Tibial nerve (tissue), 4 donors: Measurements from ENCODE around the gene VWDE. TPM values are rescaled to one million over a fixed set of nuclear protein-coding genes. Genes with fewer than 3 reads are reported as not detected.
"Not testable (repeated sequence)": the region's sequence is repeated elsewhere in the genome, so short reads cannot be mapped to it uniquely, and the experiment has no call there.

Experiments used
- DNase-seq, 2 donors: peaks; one replicate each; pipeline ENCODE4 v3.0.0-alpha.2; 2019; ENCODE audit warnings: low spot score in 2 of 2
- H3K27ac ChIP-seq, 4 donors: fragments of 200-600 bp; sonication (generic) in 3 of 4; one replicate each; pipeline ENCODE4 v1.5.1; 2017 to 2019; ENCODE audit warnings: mild to moderate bottlenecking in 1 of 4
- H3K27me3 ChIP-seq, 2 donors: fragments of 200-600 bp; sonication (generic) in 1 of 2; one replicate each; pipeline versions ENCODE4 v1.5.1 to v1.6.0; 2017 to 2019
- H3K36me3 ChIP-seq, 3 donors: fragments of 200-600 bp; sonication (generic); one replicate each; pipeline ENCODE4 v1.5.1; 2018 to 2019
- H3K4me1 ChIP-seq, 4 donors: fragments of 200-600 bp; sonication (generic) in 3 of 4; one replicate each; pipeline ENCODE4 v1.5.1; 2017 to 2019
- H3K4me3 ChIP-seq, 4 donors: fragments of 200-600 bp; sonication (generic) in 3 of 4; one replicate each; pipeline ENCODE4 v1.5.1; 2017 to 2019; ENCODE audit warnings: mild to moderate bottlenecking in 1 of 4, moderate library complexity in 1 of 4
- H3K9me3 ChIP-seq, 4 donors: fragments of 200-600 bp; sonication (generic) in 3 of 4; one replicate each; pipeline ENCODE4 v1.5.1; 2017 to 2019
- EP300 ChIP-seq, 2 donors: sonication (generic); formaldehyde crosslinking; IDR thresholded peaks; one replicate each; pipeline ENCODE4 v1.6.1; 2017; ENCODE audit warnings: antibody characterized with exemption in 2 of 2, mild to moderate bottlenecking in 1 of 2
- POLR2A ChIP-seq, 2 donors: fragments of 450-650 bp; IDR thresholded peaks; one replicate each; pipeline ENCODE4 v1.6.1; 2017; ENCODE audit warnings: antibody characterized with exemption in 2 of 2, mild to moderate bottlenecking in 2 of 2, moderate library complexity in 2 of 2
- WGBS, 2 donors: methylation state at CpG; one replicate each; pipeline ENCODE4 v1.1.5; 2018; 5-methylcytosine and 5-hydroxymethylcytosine counted together
- total RNA-seq, 4 donors: library from RNA; depleted of rRNA; stranded (reverse); fragments of >200 nt; gene quantifications; one replicate each; pipeline ENCODE4 v1.1.0, GENCODE V29; 2016
- TF ChIP-seq, protein P1 (sequence below), 5 experiments: fragments of 200-600 bp in 3 of 5; fragments of 450-650 bp in 2 of 5; sonication (generic) in 3 of 5; IDR thresholded peaks; one replicate each; pipeline ENCODE4 v1.5.1; 2016 to 2019; ENCODE audit warnings: antibody characterized with exemption in 5 of 5, mild to moderate bottlenecking in 3 of 5, moderate library complexity in 2 of 5

VWDE gene
- total RNA-seq, 4 donors from 2014 or later: 0.66 to 12.6 (median 1.9) TPM

DNA sequence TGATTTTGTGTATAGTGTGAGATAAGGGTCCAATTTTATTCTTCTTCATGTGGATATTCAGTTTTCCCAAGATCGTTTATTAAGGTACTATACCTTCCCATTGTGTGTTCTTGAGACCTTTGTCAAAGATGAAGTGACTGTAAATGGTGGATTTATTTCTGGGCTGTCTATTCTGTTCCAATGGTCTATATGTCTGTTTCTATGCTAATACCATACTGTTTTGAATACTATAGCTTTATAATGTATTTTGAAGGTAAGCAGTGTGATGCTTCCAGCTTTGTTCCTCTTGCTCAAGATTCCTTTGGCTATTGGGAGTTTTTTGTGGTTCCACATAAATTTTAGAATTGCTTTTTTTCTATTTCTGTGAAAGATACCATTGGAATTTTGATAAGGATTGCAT, 8.7 kb upstream of the VWDE start:
- DNase-seq: no peak
- 97 to 98% methylated on average over 1 of the region's 1 CpG for WGBS, 2 donors
- H3K27ac ChIP-seq: no peak overlapping the region
- no peaks in the 10 kb centered on the region for H3K27me3 ChIP-seq
- H3K36me3 ChIP-seq: no peaks in the 10 kb centered on the region
- TF ChIP-seq, protein P1, sequence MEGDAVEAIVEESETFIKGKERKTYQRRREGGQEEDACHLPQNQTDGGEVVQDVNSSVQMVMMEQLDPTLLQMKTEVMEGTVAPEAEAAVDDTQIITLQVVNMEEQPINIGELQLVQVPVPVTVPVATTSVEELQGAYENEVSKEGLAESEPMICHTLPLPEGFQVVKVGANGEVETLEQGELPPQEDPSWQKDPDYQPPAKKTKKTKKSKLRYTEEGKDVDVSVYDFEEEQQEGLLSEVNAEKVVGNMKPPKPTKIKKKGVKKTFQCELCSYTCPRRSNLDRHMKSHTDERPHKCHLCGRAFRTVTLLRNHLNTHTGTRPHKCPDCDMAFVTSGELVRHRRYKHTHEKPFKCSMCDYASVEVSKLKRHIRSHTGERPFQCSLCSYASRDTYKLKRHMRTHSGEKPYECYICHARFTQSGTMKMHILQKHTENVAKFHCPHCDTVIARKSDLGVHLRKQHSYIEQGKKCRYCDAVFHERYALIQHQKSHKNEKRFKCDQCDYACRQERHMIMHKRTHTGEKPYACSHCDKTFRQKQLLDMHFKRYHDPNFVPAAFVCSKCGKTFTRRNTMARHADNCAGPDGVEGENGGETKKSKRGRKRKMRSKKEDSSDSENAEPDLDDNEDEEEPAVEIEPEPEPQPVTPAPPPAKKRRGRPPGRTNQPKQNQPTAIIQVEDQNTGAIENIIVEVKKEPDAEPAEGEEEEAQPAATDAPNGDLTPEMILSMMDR (IDR thresholded peaks at IDR 0.05): no peak
- TF ChIP-seq EP300 (IDR thresholded peaks at IDR 0.05) (no peak), POLR2A (IDR thresholded peaks at IDR 0.05) (no peak)
- H3K4me3 ChIP-seq: no peak overlapping the region
- peaks cover 0 to 6% (median 3%) of the 10 kb centered on the region in 4 donors for H3K9me3 ChIP-seq
- H3K4me1 ChIP-seq: no peaks in the 10 kb centered on the region

DNA sequence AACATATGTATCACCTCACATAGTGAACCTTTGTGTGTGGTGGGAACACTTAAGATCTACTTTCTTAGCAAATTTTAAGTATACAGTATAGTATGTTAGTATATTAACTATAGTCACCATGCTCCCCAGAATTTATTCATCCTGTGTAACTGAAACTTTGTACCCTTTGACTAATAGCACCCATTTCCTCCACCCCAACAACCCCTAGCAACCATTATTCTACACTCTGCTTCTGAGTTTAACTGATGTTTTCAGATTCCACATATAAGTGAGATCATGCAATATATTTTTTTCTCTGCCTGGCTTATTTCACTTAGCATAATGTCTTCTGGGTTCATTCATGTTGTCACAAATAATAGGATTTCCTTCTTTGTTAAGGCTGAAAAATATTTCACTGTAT, 6.9 kb upstream of the VWDE start:
- H3K4me3 ChIP-seq: no peak overlapping the region
- no peak for DNase-seq
- no peak for TF ChIP-seq POLR2A (IDR thresholded peaks at IDR 0.05)
- TF ChIP-seq EP300 (IDR thresholded peaks at IDR 0.05): no peak
- TF ChIP-seq, protein P1 (IDR thresholded peaks at IDR 0.05): no peak
- no peaks in the 10 kb centered on the region for H3K27me3 ChIP-seq
- H3K27ac ChIP-seq: no peak overlapping the region
- H3K9me3 ChIP-seq: peaks cover 0 to 6% (median 3%) of the 10 kb centered on the region in 4 donors
- H3K4me1 ChIP-seq: no peaks in the 10 kb centered on the region
- no peaks in the 10 kb centered on the region for H3K36me3 ChIP-seq

DNA sequence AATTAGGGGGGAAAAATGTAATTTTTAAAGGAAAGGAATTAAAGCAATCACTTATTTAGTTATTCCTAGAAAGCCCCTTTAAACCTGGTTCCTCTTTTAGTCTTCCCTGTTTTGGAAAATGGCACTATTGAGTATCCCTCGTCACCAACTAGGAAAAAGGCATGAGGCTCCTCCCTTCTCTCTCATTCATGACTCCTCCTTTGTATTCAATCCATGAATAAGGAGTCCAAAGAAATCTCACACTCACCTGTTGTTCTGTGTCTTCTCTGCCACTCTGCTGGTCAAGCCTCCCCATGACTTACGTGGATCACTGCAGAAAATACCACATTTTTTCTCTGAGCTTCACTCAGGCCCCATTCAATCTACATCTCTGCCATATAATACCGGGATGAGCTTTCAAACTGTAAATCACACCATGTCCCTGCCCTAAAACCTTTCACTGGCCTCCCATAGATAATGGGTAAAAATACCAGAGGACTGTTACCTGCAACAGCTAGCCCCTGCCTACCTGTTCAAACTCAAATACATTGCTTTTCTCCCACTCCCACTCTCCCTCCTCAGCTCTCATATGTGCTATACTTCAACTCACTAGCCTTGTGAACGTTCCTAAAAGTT, 5.5 kb upstream of the VWDE start:
- 69 to 77% methylated on average over 4 of the region's 4 CpGs for WGBS, 2 donors
- Histone ChIP-seq H3K4me3 (no peak overlapping the region), H3K36me3 (no peaks in the 10 kb centered on the region), H3K27me3 (no peaks in the 10 kb centered on the region), H3K4me1 (no peaks in the 10 kb centered on the region), H3K9me3 (peaks cover 0 to 6% (median 3%) of the 10 kb centered on the region in 4 donors), H3K27ac (no peak overlapping the region)
- DNase-seq: no peak
- no peak for TF ChIP-seq POLR2A (IDR thresholded peaks at IDR 0.05)
- TF ChIP-seq EP300 (IDR thresholded peaks at IDR 0.05): no peak
- TF ChIP-seq, protein P1 (IDR thresholded peaks at IDR 0.05): no peak

DNA sequence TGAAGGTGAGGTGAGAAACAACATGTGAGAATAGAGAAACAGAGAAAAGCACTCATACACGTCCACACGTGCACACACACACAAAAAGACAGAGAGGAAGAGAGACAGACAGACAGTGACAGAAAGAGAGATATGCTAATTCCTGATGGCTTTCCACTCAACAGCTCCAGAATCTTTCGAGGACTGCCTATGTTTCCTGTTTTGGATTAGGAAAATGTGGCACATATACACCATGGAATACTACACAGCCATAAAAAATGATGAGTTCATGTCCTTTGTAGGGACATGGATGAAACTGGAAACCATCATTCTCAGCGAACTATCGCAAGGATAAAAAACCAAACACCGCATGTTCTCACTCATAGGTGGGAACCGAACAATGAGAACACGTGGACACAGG, 4.0 kb upstream of the VWDE start:
- not testable (repeated sequence) for DNase-seq, H3K27me3 ChIP-seq, H3K4me3 ChIP-seq, H3K27ac ChIP-seq, H3K9me3 ChIP-seq, H3K36me3 ChIP-seq
- 91 to 94% methylated on average over 8 of the region's 8 CpGs for WGBS, 2 donors
- peaks cover 0 to 14% (median 0%) of the 10 kb centered on the region in 4 donors for H3K4me1 ChIP-seq

DNA sequence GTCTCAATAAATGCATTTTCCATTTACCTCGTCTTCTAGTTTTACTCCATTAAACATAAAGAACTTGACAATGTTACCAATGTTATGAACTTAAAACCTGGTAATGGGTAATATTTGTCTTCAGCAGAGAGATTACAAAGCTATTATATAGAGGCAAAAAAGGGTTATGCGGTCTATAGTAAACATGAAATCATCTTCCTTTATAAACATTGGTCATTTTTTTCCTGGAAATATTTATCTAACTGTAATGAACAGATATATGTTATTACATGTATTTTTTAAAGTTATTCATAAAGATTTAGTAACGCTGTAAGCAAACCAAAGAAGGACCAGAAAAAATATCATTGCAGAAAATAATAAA, 1.3 kb downstream of the VWDE start:
- H3K36me3 ChIP-seq: no peaks in the 10 kb centered on the region
- TF ChIP-seq POLR2A (IDR thresholded peaks at IDR 0.05) (no peak), EP300 (IDR thresholded peaks at IDR 0.05) (no peak)
- TF ChIP-seq, protein P1 (IDR thresholded peaks at IDR 0.05): no peak

More for the DNA sequence above, 1.3 kb downstream of the VWDE start:
- Histone ChIP-seq H3K27ac (no peak overlapping the region), H3K9me3 (no peaks in the 10 kb centered on the region), H3K27me3 (no peaks in the 10 kb centered on the region), H3K4me1 (peaks cover 0 to 14% (median 0%) of the 10 kb centered on the region in 4 donors), H3K4me3 (no peak overlapping the region)
- no peak for DNase-seq
- WGBS, 2 donors: 85 to 93% methylated on average over 3 of the region's 3 CpGs
